WTC11 (cell line): ENCODE data around the gene CORO2B. TPM values are rescaled to one million over a fixed set of nuclear protein-coding genes. Genes with fewer than 3 reads are reported as not detected.

Source experiments
- ATAC-seq: fragments of 200-7000 bp; cut with Tn5 transposase; 2 replicates; pipeline ENCODE4 v1.10.0; 2021; ENCODE audit warnings: mild to moderate bottlenecking, moderate library complexity
- CTCF ChIA-PET: fragments of 300-600 bp; sonication (Branson Sonifier 250); formaldehyde crosslinking; loops from one replicate; lab custom pipeline; 2021; ENCODE audit warnings: antibody characterized with exemption; lab: Charles Lee
- POLR2A ChIA-PET: fragments of 350-600 bp; sonication (Branson Sonifier 250); formaldehyde crosslinking; loops from one replicate; lab custom pipeline; 2021; ENCODE audit warnings: antibody characterized with exemption; lab: Charles Lee
- DNase-seq: peaks from one replicate; pipeline ENCODE4 v3.0.0; 2021; ENCODE audit warnings: low spot score
- H3K27ac Mint-ChIP-seq: 2 replicates; pipeline ENCODE4 v1.8.0; 2021; ENCODE audit warnings: mixed read lengths
- H3K27me3 Mint-ChIP-seq: 2 replicates; pipeline ENCODE4 v1.8.0; 2021; ENCODE audit warnings: low read depth, mild to moderate bottlenecking, moderate library complexity, mixed read lengths
- H3K36me3 Mint-ChIP-seq: 2 replicates; pipeline ENCODE4 v1.8.0; 2021; ENCODE audit warnings: mixed read lengths
- H3K4me1 Mint-ChIP-seq: 2 replicates; pipeline ENCODE4 v1.8.0; 2022; ENCODE audit warnings: mixed read lengths
- H3K4me3 Mint-ChIP-seq: 2 replicates; pipeline ENCODE4 v1.8.0; 2021; ENCODE audit warnings: mild to moderate bottlenecking, moderate library complexity, mixed read lengths
- H3K9me3 Mint-ChIP-seq: 2 replicates; pipeline ENCODE4 v1.8.0; 2021; ENCODE audit warnings: mixed read lengths
- ARID4B ChIP-seq: sonication (generic); formaldehyde crosslinking; IDR thresholded peaks from 2 replicates; pipeline ENCODE4 v1.8.0; 2023; ENCODE audit warnings: missing genetic modification reagents, mild to moderate bottlenecking, borderline replicate concordance
- CREM ChIP-seq: sonication (generic); formaldehyde crosslinking; IDR thresholded peaks from 2 replicates; pipeline ENCODE4 v1.8.1; 2022; ENCODE audit warnings: mild to moderate bottlenecking, missing genetic modification reagents, moderate library complexity
- CTCF ChIP-seq: fragments of 200-600 bp; IDR thresholded peaks from 2 replicates; pipeline ENCODE4 v1.8.0; 2022; ENCODE audit warnings: antibody characterized with exemption
- ETV6 ChIP-seq: sonication (generic); formaldehyde crosslinking; IDR thresholded peaks from 2 replicates; pipeline ENCODE4 v1.8.1; 2022; ENCODE audit warnings: mild to moderate bottlenecking, missing genetic modification reagents
- JUN ChIP-seq: sonication (generic); formaldehyde crosslinking; IDR thresholded peaks from 2 replicates; pipeline ENCODE4 v1.8.0; 2023; ENCODE audit warnings: mild to moderate bottlenecking, missing genetic modification reagents
- NR1H2 ChIP-seq: sonication (generic); formaldehyde crosslinking; IDR thresholded peaks from 2 replicates; pipeline ENCODE4 v1.9.0; 2021; ENCODE audit warnings: mild to moderate bottlenecking, moderate library complexity, missing genetic modification reagents
- NR2C2 ChIP-seq: sonication (generic); formaldehyde crosslinking; IDR thresholded peaks from 2 replicates; pipeline ENCODE4 v1.8.0; 2022; ENCODE audit warnings: mild to moderate bottlenecking, missing genetic modification reagents
- SMAD3 ChIP-seq: sonication (generic); formaldehyde crosslinking; IDR thresholded peaks from 2 replicates; pipeline ENCODE4 v1.8.0; 2022; ENCODE audit warnings: missing genetic modification reagents, mild to moderate bottlenecking, borderline replicate concordance
- TEAD1 ChIP-seq: sonication (generic); formaldehyde crosslinking; IDR thresholded peaks from 2 replicates; pipeline ENCODE4 v1.8.0; 2022; ENCODE audit warnings: mild to moderate bottlenecking, missing genetic modification reagents
- TEAD4 ChIP-seq: sonication (generic); formaldehyde crosslinking; IDR thresholded peaks from 2 replicates; pipeline ENCODE4 v1.8.0; 2022; ENCODE audit warnings: mild to moderate bottlenecking, missing genetic modification reagents
- ZNF232 ChIP-seq: sonication (generic); formaldehyde crosslinking; IDR thresholded peaks from 2 replicates; pipeline ENCODE4 v1.8.0; 2022; ENCODE audit warnings: mild to moderate bottlenecking, missing genetic modification reagents
- ZNF416 ChIP-seq: fragments of 250-450 bp; sonication (Bioruptor Pico); IDR thresholded peaks from 2 replicates; pipeline ENCODE4 v1.9.0; 2021; ENCODE audit warnings: mild to moderate bottlenecking, inconsistent platforms
- total RNA-seq: library from RNA; stranded (reverse); gene quantifications from 3 replicates; pipeline ENCODE4 v1.2.3, GENCODE V29; 2021
- TF ChIP-seq, protein P1 (sequence below): sonication (generic); formaldehyde crosslinking; IDR thresholded peaks from 2 replicates; pipeline ENCODE4 v1.8.1; 2022; ENCODE audit warnings: low read depth, mild to moderate bottlenecking, moderate library complexity, missing genetic modification reagents, borderline replicate concordance
- TF ChIP-seq, protein P2 (sequence below): sonication (generic); formaldehyde crosslinking; conservative IDR thresholded peaks from 2 replicates; pipeline ENCODE4 v1.8.1; 2022; ENCODE audit warnings: mild to moderate bottlenecking, missing genetic modification reagents
- TF ChIP-seq, protein P3 (sequence below): sonication (generic); formaldehyde crosslinking; IDR thresholded peaks from 2 replicates; pipeline ENCODE4 v1.8.1; 2023; ENCODE audit warnings: mild to moderate bottlenecking, missing genetic modification reagents
- TF ChIP-seq, protein P4 (sequence below): sonication (generic); formaldehyde crosslinking; IDR thresholded peaks from 2 replicates; pipeline ENCODE4 v1.8.1; 2023; ENCODE audit warnings: mild to moderate bottlenecking, missing genetic modification reagents, borderline replicate concordance
- TF ChIP-seq, protein P5 (sequence below): fragments of 250-450 bp; sonication (Bioruptor Pico); conservative IDR thresholded peaks from 2 replicates; pipeline ENCODE4 v1.9.0; 2021; ENCODE audit warnings: mild to moderate bottlenecking
- TF ChIP-seq, protein P6 (sequence below): fragments of 250-450 bp; sonication (Bioruptor Pico); IDR thresholded peaks from 2 replicates; pipeline ENCODE4 v2.1.2; 2022; ENCODE audit warnings: mild to moderate bottlenecking, moderate library complexity

Gene CORO2B
- total RNA-seq, 1 experiment from 2014 or later, result 4.9 TPM

GRCh38 chr15:68719672-68720071, 140.9 kb downstream of the CORO2B start (continued):
- no peak for TF ChIP-seq JUN (CRISPR knock-in tag)
- TF ChIP-seq, protein P1, sequence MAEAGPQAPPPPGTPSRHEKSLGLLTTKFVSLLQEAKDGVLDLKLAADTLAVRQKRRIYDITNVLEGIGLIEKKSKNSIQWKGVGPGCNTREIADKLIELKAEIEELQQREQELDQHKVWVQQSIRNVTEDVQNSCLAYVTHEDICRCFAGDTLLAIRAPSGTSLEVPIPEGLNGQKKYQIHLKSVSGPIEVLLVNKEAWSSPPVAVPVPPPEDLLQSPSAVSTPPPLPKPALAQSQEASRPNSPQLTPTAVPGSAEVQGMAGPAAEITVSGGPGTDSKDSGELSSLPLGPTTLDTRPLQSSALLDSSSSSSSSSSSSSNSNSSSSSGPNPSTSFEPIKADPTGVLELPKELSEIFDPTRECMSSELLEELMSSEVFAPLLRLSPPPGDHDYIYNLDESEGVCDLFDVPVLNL (CRISPR knock-in tag), result no peak
- TF ChIP-seq ETV6 (CRISPR knock-in tag), result no peak
- no peak for TF ChIP-seq NR1H2 (CRISPR knock-in tag)
- no peak for TF ChIP-seq TEAD4 (CRISPR knock-in tag)

- TF ChIP-seq, protein P2, sequence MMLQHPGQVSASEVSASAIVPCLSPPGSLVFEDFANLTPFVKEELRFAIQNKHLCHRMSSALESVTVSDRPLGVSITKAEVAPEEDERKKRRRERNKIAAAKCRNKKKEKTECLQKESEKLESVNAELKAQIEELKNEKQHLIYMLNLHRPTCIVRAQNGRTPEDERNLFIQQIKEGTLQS, result no peak
- TF ChIP-seq, protein P3, sequence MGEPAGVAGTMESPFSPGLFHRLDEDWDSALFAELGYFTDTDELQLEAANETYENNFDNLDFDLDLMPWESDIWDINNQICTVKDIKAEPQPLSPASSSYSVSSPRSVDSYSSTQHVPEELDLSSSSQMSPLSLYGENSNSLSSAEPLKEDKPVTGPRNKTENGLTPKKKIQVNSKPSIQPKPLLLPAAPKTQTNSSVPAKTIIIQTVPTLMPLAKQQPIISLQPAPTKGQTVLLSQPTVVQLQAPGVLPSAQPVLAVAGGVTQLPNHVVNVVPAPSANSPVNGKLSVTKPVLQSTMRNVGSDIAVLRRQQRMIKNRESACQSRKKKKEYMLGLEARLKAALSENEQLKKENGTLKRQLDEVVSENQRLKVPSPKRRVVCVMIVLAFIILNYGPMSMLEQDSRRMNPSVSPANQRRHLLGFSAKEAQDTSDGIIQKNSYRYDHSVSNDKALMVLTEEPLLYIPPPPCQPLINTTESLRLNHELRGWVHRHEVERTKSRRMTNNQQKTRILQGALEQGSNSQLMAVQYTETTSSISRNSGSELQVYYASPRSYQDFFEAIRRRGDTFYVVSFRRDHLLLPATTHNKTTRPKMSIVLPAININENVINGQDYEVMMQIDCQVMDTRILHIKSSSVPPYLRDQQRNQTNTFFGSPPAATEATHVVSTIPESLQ (CRISPR knock-in tag), result no peak
- TF ChIP-seq TEAD1 (CRISPR knock-in tag) (no peak), CTCF (no peak), ZNF232 (CRISPR knock-in tag) (no peak), CREM (CRISPR knock-in tag) (no peak), NR2C2 (CRISPR knock-in tag) (no peak), ARID4B (CRISPR knock-in tag) (no peak), ZNF416 (CRISPR knock-in tag) (no peak), SMAD3 (CRISPR knock-in tag) (no peak)
- TF ChIP-seq, protein P4, sequence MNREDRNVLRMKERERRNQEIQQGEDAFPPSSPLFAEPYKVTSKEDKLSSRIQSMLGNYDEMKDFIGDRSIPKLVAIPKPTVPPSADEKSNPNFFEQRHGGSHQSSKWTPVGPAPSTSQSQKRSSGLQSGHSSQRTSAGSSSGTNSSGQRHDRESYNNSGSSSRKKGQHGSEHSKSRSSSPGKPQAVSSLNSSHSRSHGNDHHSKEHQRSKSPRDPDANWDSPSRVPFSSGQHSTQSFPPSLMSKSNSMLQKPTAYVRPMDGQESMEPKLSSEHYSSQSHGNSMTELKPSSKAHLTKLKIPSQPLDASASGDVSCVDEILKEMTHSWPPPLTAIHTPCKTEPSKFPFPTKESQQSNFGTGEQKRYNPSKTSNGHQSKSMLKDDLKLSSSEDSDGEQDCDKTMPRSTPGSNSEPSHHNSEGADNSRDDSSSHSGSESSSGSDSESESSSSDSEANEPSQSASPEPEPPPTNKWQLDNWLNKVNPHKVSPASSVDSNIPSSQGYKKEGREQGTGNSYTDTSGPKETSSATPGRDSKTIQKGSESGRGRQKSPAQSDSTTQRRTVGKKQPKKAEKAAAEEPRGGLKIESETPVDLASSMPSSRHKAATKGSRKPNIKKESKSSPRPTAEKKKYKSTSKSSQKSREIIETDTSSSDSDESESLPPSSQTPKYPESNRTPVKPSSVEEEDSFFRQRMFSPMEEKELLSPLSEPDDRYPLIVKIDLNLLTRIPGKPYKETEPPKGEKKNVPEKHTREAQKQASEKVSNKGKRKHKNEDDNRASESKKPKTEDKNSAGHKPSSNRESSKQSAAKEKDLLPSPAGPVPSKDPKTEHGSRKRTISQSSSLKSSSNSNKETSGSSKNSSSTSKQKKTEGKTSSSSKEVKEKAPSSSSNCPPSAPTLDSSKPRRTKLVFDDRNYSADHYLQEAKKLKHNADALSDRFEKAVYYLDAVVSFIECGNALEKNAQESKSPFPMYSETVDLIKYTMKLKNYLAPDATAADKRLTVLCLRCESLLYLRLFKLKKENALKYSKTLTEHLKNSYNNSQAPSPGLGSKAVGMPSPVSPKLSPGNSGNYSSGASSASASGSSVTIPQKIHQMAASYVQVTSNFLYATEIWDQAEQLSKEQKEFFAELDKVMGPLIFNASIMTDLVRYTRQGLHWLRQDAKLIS, result no peak
- TF ChIP-seq, protein P5, sequence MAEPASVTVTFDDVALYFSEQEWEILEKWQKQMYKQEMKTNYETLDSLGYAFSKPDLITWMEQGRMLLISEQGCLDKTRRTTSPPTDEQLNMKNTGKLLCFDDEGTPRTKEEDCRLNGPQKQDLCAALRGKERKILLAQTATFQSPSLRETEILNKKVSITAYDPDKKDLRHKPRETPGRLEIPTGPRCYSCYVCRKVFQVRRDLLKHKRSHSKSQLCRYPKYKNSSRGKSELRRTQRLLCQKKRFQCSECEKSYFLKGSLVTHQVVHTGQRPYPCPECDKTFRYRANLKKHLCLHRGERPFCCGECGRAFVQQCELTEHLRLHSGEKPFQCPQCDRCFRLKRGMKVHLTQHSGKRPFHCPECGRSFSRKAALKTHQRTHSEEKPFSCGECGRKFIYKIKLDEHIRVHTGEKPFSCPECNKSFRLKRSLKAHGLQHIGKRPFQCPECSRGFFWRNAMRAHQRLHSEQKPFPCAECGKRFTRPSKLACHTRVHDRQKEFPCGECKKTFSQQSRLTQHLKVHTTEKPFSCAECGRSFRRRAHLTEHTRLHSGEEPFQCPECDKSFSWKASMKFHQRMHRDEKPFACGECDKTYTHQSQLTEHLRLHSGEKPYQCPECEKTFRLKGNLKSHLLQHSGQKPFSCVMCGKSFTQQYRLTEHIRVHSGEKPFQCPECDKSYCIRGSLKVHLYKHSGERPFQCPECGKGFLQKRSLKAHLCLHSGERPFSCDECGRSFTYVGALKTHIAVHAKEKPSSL, result no peak
- TF ChIP-seq, protein P6, sequence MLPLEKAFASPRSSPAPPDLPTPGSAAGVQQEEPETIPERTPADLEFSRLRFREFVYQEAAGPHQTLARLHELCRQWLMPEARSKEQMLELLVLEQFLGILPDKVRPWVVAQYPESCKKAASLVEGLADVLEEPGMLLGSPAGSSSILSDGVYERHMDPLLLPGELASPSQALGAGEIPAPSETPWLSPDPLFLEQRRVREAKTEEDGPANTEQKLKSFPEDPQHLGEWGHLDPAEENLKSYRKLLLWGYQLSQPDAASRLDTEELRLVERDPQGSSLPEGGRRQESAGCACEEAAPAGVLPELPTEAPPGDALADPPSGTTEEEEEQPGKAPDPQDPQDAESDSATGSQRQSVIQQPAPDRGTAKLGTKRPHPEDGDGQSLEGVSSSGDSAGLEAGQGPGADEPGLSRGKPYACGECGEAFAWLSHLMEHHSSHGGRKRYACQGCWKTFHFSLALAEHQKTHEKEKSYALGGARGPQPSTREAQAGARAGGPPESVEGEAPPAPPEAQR (CRISPR knock-in tag), result no peak
- H3K36me3 Mint-ChIP-seq, result no peaks in the 10 kb centered on the region
These were observed 143.1 kb downstream of the CORO2B start for GRCh38 chr15:68721886-68722285.

More at GRCh38 chr15:68721886-68722285, 143.1 kb downstream of the CORO2B start:
- Mint-ChIP-seq H3K27me3 (no peaks in the 10 kb centered on the region), H3K4me1 (peaks cover 7% of the 10 kb centered on the region), H3K4me3 (no peak overlapping the region), H3K9me3 (peaks cover 4% of the 10 kb centered on the region; the same call in 1 of the 2 replicates), H3K27ac (no peak overlapping the region)
- DNase-seq (no peak), ATAC-seq (no peak)
- ChIA-PET POLR2A (no interaction called here), CTCF (interaction anchor here (0.7 to 1.5 kb wide), 6 partner anchors 48 to 203 kb away, joined by 3 to 7 read pairs (median 3); no protein-coding TSS in a partner anchor)
